Measurements from ENCODE around the gene NCBP2L.

DNA sequence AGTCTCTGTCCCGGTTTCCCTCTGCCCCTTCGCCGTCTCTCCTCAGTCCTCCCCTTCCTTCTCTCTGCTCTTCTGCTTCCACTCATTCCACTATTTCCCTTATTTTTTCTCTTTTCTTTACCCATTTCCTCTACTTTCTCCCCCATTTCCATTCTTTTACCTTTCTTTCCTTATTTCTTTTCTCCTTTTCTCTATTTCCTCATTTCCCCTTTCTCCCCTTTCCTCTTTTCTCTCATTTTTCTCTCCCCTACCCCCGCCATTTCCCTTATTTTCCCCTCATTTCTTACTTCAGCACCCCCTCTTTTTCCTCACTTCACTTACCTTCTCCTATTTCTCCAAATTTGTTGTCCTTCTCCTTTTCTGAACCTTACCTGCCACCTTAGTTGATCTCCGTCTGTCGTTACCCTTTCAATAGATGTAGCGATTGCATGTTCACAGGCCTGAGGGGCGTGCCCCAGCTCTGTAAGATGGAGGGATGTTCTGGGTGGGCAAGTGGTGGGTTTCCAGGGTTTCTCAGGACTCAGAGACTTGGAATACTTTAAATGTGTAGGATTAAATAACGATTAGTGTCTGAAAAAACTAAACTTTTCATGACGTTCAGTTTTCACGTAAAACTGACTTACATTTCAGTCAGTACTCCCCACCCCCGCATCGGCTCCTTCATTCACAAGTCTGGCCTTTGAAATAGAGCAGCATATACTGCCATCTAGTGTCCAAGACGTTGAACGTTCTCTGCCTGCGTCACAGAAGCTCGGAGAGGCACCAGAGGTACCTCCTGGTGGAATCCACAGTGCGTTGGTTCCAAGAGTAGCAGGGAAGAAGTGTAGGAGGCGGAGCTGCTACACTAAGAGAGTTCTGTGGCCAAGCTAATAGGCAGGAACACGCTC lies 641 bp upstream of the NCBP2L start:
- no peak for TF ChIP-seq EZH2phosphoT487 (IDR thresholded peaks at IDR 0.05; ENCODE audit: borderline replicate concordance, low read depth, low read length)
- TF ChIP-seq, protein P1, sequence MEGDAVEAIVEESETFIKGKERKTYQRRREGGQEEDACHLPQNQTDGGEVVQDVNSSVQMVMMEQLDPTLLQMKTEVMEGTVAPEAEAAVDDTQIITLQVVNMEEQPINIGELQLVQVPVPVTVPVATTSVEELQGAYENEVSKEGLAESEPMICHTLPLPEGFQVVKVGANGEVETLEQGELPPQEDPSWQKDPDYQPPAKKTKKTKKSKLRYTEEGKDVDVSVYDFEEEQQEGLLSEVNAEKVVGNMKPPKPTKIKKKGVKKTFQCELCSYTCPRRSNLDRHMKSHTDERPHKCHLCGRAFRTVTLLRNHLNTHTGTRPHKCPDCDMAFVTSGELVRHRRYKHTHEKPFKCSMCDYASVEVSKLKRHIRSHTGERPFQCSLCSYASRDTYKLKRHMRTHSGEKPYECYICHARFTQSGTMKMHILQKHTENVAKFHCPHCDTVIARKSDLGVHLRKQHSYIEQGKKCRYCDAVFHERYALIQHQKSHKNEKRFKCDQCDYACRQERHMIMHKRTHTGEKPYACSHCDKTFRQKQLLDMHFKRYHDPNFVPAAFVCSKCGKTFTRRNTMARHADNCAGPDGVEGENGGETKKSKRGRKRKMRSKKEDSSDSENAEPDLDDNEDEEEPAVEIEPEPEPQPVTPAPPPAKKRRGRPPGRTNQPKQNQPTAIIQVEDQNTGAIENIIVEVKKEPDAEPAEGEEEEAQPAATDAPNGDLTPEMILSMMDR (conservative IDR thresholded peaks at IDR 0.05; ENCODE audit: low read length) = peak; percentile 77
